HepG2 (cell line): ENCODE results near the gene PPP2R2D. TPM values are rescaled to one million over a fixed set of nuclear protein-coding genes. Genes with fewer than 3 reads are reported as not detected.

ENCODE experiments used
- ATAC-seq: fragments of 200-7000 bp; cut with Tn5 transposase; 3 replicates; pipeline ENCODE4 v1.9.1; 2020; ENCODE audit warnings: mild to moderate bottlenecking, moderate library complexity
- BruUV-seq: library from RNA; stranded (reverse); fragments of 400-500 nt; replicated peaks from 2 replicates; lab custom pipeline; 2021; lab: Mats Ljungman, UMichigan
- CTCF ChIA-PET: fragments of 300-600 bp; formaldehyde crosslinking; extraction: SDS; loops from one replicate; lab custom pipeline; 2021; ENCODE audit warnings: low total read pairs, inconsistent platforms, low intra/inter-chr PET ratio; lab: Yijun Ruan, JAX
- POLR2A ChIA-PET: fragments of 350-600 bp; sonication (Branson Sonifier 250); formaldehyde crosslinking; loops from one replicate; lab custom pipeline; 2020; ENCODE audit warnings: antibody characterized with exemption, inconsistent platforms; lab: Yijun Ruan, JAX
- DNase-seq: peaks from one replicate; pipeline ENCODE4 v3.0.0-alpha.2; 2015; ENCODE audit warnings: low spot score
- FAIRE-seq: peaks from 3 replicates; lab custom pipeline; 2011; peaks lifted over from hg19 to GRCh38; lab: Jason Lieb, UNC
- H2AFZ ChIP-seq: one replicate; pipeline ENCODE4 v1.6.1; 2011; ENCODE audit warnings: low read length, inconsistent platforms
- H3K27ac ChIP-seq: fragments of 300-600 bp; 3 replicates; pipeline ENCODE4 v1.8.0; 2011; ENCODE audit warnings: mixed run types, mild to moderate bottlenecking, mixed read lengths, low read length, inconsistent platforms; ENCODE audit not compliant: insufficient read depth; ENCODE audit errors: extremely low read length
- H3K27me3 ChIP-seq, 2 experiments: fragments of 200-600 bp in 1 of 2; 2 replicates in 1 of 2; 3 replicates in 1 of 2; pipeline versions ENCODE4 v1.6.0 to v1.8.0; 2011; ENCODE audit warnings: low read length in 2 of 2, mild to moderate bottlenecking in 2 of 2, moderate library complexity in 2 of 2, inconsistent platforms in 1 of 2; ENCODE audit not compliant: insufficient read depth in 2 of 2, control insufficient read depth in 1 of 2
- H3K36me3 ChIP-seq, 2 experiments: fragments of 200-600 bp in 1 of 2; replicated peaks in 1 of 2; 2 replicates in 1 of 2; 3 replicates in 1 of 2; pipeline versions ENCODE4 v1.5.1 to v1.8.0; 2011; ENCODE audit warnings: low read length in 2 of 2, inconsistent platforms in 1 of 2; ENCODE audit not compliant: insufficient read depth in 2 of 2, control insufficient read depth in 1 of 2
- H3K4me1 ChIP-seq: 2 replicates; pipeline ENCODE4 v1.5.1; 2012; ENCODE audit warnings: low read length, inconsistent platforms; ENCODE audit not compliant: insufficient read depth
- H3K4me2 ChIP-seq: 2 replicates; pipeline ENCODE4 v1.6.0; 2011; ENCODE audit warnings: low read depth, low read length, inconsistent platforms
- H3K4me3 ChIP-seq, 3 experiments: fragments of 200-600 bp in 1 of 3; sonication (generic), shearing (Covaris generic) in 1 of 3; replicated peaks in 1 of 3; 2 replicates each; pipeline ENCODE4 v1.5.1; 2011 to 2016; ENCODE audit warnings: low read length in 3 of 3, inconsistent platforms in 2 of 3, low read depth in 2 of 3, mild to moderate bottlenecking in 2 of 3, control low read depth in 1 of 3, mixed read lengths in 1 of 3; ENCODE audit not compliant: insufficient read depth in 1 of 3
- H3K79me2 ChIP-seq: one replicate; pipeline ENCODE4 v1.6.1; 2011; ENCODE audit warnings: low read length, inconsistent platforms; ENCODE audit not compliant: insufficient read depth
- H3K9ac ChIP-seq: 2 replicates; pipeline ENCODE4 v1.6.0; 2011; ENCODE audit warnings: mild to moderate bottlenecking, low read depth, low read length, inconsistent platforms; ENCODE audit not compliant: insufficient read depth
- H3K9me3 ChIP-seq: 2 replicates; pipeline ENCODE4 v1.5.1; 2012; ENCODE audit warnings: mild to moderate bottlenecking, low read length
- H4K20me1 ChIP-seq: 2 replicates; pipeline ENCODE4 v1.6.0; 2011; ENCODE audit warnings: inconsistent platforms, mild to moderate bottlenecking, low read length, moderate library complexity; ENCODE audit not compliant: insufficient read depth
- AFF4 ChIP-seq: sonication (generic); formaldehyde crosslinking; IDR thresholded peaks from 2 replicates; pipeline ENCODE4 v1.4.0; 2020; ENCODE audit warnings: missing genetic modification reagents
- BATF2 ChIP-seq: sonication (generic); formaldehyde crosslinking; IDR thresholded peaks from 2 replicates; pipeline ENCODE4 v1.8.0; 2022; ENCODE audit warnings: mild to moderate bottlenecking, missing genetic modification reagents, moderate library complexity
- FOXP4 ChIP-seq: sonication (generic); formaldehyde crosslinking; IDR thresholded peaks from 2 replicates; pipeline ENCODE4 v1.4.0; 2020; ENCODE audit warnings: missing genetic modification reagents
- HOXA7 ChIP-seq: sonication (generic); formaldehyde crosslinking; IDR thresholded peaks from 2 replicates; pipeline ENCODE4 v1.8.1; 2022; ENCODE audit warnings: mild to moderate bottlenecking, missing genetic modification reagents, moderate library complexity
- MIER3 ChIP-seq: IDR thresholded peaks from 2 replicates; pipeline ENCODE4 v1.6.1; 2016; ENCODE audit warnings: missing compliant biosample characterization, borderline replicate concordance
- NR2C2 ChIP-seq: sonication (generic); formaldehyde crosslinking; IDR thresholded peaks from 2 replicates; pipeline ENCODE4 v1.4.0; 2020; ENCODE audit warnings: missing genetic modification reagents, mild to moderate bottlenecking, moderate library complexity, borderline replicate concordance
- NR3C1 ChIP-seq: sonication (generic); formaldehyde crosslinking; IDR thresholded peaks from 2 replicates; pipeline ENCODE4 v1.4.0; 2020; ENCODE audit warnings: missing genetic modification reagents
- SALL1 ChIP-seq: sonication (generic); formaldehyde crosslinking; IDR thresholded peaks from 2 replicates; pipeline ENCODE4 v1.8.0; 2022; ENCODE audit warnings: mild to moderate bottlenecking, missing genetic modification reagents
- TBX3 ChIP-seq: fragments of 450-650 bp; IDR thresholded peaks from 2 replicates; pipeline ENCODE4 v1.6.1; 2017; ENCODE audit warnings: antibody characterized with exemption, mild to moderate bottlenecking, inconsistent platforms, borderline replicate concordance
- TRIM22 ChIP-seq: fragments of 450-650 bp; IDR thresholded peaks from 2 replicates; pipeline ENCODE4 v1.6.1; 2017
- YY1 ChIP-seq: IDR thresholded peaks from 2 replicates; pipeline ENCODE4 v1.6.1; 2011; ENCODE audit warnings: low read length, low read depth, moderate library complexity, mild to moderate bottlenecking; ENCODE audit not compliant: insufficient read depth, insufficient replicate concordance
- ZNF160 ChIP-seq: sonication (generic); formaldehyde crosslinking; IDR thresholded peaks from 2 replicates; pipeline ENCODE4 v1.8.0; 2022; ENCODE audit warnings: mild to moderate bottlenecking, inconsistent platforms, missing genetic modification reagents
- ZNF232 ChIP-seq: sonication (generic); formaldehyde crosslinking; IDR thresholded peaks from 2 replicates; pipeline ENCODE4 v1.4.0; 2020; ENCODE audit warnings: missing genetic modification reagents, borderline replicate concordance
- ZNF441 ChIP-seq: sonication (generic); formaldehyde crosslinking; IDR thresholded peaks from 2 replicates; pipeline ENCODE4 v1.7.0; 2021; ENCODE audit warnings: missing genetic modification reagents, borderline replicate concordance
- ZNF761 ChIP-seq: sonication (generic); formaldehyde crosslinking; conservative IDR thresholded peaks from 2 replicates; pipeline ENCODE4 v1.4.0; 2020; ENCODE audit warnings: mild to moderate bottlenecking, missing genetic modification reagents
- WGBS: methylation state at CpG from one replicate; pipeline ENCODE4 v1.1.6; 2017; ENCODE audit warnings: low lambda C conversion rate; 5-methylcytosine and 5-hydroxymethylcytosine counted together
- in situ Hi-C: cut with HindIII; loops from 2 replicates; pipeline ENCODE4 v1.10.0; 2017; ENCODE audit warnings: low pct_unique_long_range_greater_than_20kb; ENCODE audit not compliant: extremely low pct_ligation_motif_present
- intact Hi-C: fragments of 100-400 bp; cut with micrococcal nuclease; formaldehyde crosslinking; loops from one replicate; pipeline ENCODE4 v1.10.0; 2022; ENCODE audit not compliant: unreplicated experiment
- polyA plus RNA-seq, 8 experiments: library from polyadenylated mRNA; depleted of rRNA in 3 of 8; stranded (reverse) in 7 of 8; unstranded in 1 of 8; fragments of >200 nt; fragmentation: Illumina TruSeq in 4 of 8; extraction: Trizol in 4 of 8; gene quantifications; 2 replicates each; pipeline versions ENCODE4 v1.2.1 to v1.2.3, GENCODE V29; 2011 to 2016; ENCODE audit warnings: low read depth in 4 of 8, missing spikeins in 1 of 8, mixed read lengths in 1 of 8; ENCODE audit not compliant: insufficient read depth in 1 of 8
- total RNA-seq, 5 experiments: library from RNA; depleted of rRNA; stranded (reverse); fragments of >200 nt; fragmentation: Illumina TruSeq; extraction: Trizol; gene quantifications; 2 replicates each; pipeline ENCODE4 v1.2.3, GENCODE V29; 2016; ENCODE audit warnings: low read depth in 1 of 5

The PPP2R2D gene
- total and polyA plus RNA-seq, 2 of the 13 experiments (the other 11 are each of a cell fraction or from before 2014, with no cell fraction given) = 32.7 to 33.2 TPM

- no peak for TF ChIP-seq AFF4 (CRISPR knock-in tag)
- TF ChIP-seq ZNF232 (CRISPR knock-in tag) = 0 out of 2 replicates have a peak, but pooled peaks have one; percentile 35
Observed at GRCh38 chr10:132004052-132004451, 103.2 kb downstream of the PPP2R2D start (continued).

GRCh38 chr10:132005147-132005546, 104.3 kb downstream of the PPP2R2D start:
- Histone ChIP-seq H3K4me3 (no peak overlapping the region), H3K9me3 (peaks cover 13% of the 10 kb centered on the region), H3K36me3 (no peaks in the 10 kb centered on the region), H3K79me2 (no peaks in the 10 kb centered on the region), H4K20me1 (no peaks in the 10 kb centered on the region), H3K27me3 (peaks cover 0 to 15% of the 10 kb centered on the region in 2 experiments; a peak in 1 of 5 replicates), H2AFZ (no peak overlapping the region), H3K9ac (no peak overlapping the region), H3K27ac (no peak overlapping the region), H3K4me2 (no peak overlapping the region), H3K4me1 (peaks cover 41% of the 10 kb centered on the region)
- no peak for ATAC-seq
- POLR2A ChIA-PET = no interaction called here
- DNase-seq = no peak
- BruUV-seq = no TSS peak
- in situ Hi-C loops (no loop called here), intact Hi-C loops (no loop called here)
- FAIRE-seq = no peak
- CTCF ChIA-PET = no interaction called here
- 49% methylated on average over 6 of the region's 6 CpGs for WGBS
- no peak for TF ChIP-seq SALL1 (CRISPR knock-in tag)
- TF ChIP-seq BATF2 (CRISPR knock-in tag) = no peak
- TF ChIP-seq MIER3 (CRISPR knock-in tag) = no peak
- TF ChIP-seq ZNF761 (CRISPR knock-in tag) = no peak
- TF ChIP-seq TRIM22 = no peak
- no peak for TF ChIP-seq ZNF441
- no peak for TF ChIP-seq TBX3
- TF ChIP-seq FOXP4 (CRISPR knock-in tag) = no peak
- no peak for TF ChIP-seq YY1
- TF ChIP-seq NR3C1 (CRISPR knock-in tag) = no peak
- no peak for TF ChIP-seq NR2C2
- no peak for TF ChIP-seq ZNF160 (CRISPR knock-in tag)
- TF ChIP-seq HOXA7 (CRISPR knock-in tag) = no peak
